ENCODE data around the gene VPS37C. TPM values are rescaled to one million over a fixed set of nuclear protein-coding genes. Genes with fewer than 3 reads are reported as not detected.
"Not testable (repeated sequence)": the region's sequence is repeated elsewhere in the genome, so short reads cannot be mapped to it uniquely, and the experiment has no call there.

Gene VPS37C
- total RNA-seq, 1 experiment from 2014 or later, result 32.7 TPM

DNA sequence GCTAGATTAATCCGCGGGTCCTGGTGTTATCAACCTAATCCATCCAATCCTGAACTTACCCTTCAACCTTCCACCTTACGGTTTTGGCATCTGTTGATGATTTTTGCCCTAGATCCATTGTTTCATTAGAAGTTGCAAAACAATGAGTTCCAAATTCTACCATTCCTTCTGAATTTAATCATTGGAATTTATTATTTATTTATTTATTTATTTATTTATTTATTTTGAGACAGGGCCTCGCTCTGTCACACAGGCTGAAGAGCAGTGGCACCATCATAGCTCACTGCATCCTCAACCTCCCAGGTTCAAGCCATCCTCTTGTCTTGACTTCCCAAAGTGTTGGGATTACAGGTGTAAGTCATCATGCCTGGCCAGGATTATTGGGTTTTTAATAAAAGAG lies 20.3 kb upstream of the VPS37C start:
- H3K27ac ChIP-seq (ENCODE audit: low read depth, low read length, poor library complexity, severe bottlenecking), result no peak overlapping the region
- TF ChIP-seq, protein P1, sequence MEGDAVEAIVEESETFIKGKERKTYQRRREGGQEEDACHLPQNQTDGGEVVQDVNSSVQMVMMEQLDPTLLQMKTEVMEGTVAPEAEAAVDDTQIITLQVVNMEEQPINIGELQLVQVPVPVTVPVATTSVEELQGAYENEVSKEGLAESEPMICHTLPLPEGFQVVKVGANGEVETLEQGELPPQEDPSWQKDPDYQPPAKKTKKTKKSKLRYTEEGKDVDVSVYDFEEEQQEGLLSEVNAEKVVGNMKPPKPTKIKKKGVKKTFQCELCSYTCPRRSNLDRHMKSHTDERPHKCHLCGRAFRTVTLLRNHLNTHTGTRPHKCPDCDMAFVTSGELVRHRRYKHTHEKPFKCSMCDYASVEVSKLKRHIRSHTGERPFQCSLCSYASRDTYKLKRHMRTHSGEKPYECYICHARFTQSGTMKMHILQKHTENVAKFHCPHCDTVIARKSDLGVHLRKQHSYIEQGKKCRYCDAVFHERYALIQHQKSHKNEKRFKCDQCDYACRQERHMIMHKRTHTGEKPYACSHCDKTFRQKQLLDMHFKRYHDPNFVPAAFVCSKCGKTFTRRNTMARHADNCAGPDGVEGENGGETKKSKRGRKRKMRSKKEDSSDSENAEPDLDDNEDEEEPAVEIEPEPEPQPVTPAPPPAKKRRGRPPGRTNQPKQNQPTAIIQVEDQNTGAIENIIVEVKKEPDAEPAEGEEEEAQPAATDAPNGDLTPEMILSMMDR (conservative IDR thresholded peaks at IDR 0.05; ENCODE audit: low read depth, low read length), result no peak
- TF ChIP-seq EZH2 (IDR thresholded peaks at IDR 0.05; ENCODE audit: borderline replicate concordance, low read depth, low read length, poor library complexity, severe bottlenecking), result no peak
- intact Hi-C loops (cut with micrococcal nuclease; ENCODE audit: unreplicated experiment), result no loop called here
- H3K9me3 ChIP-seq (ENCODE audit: low read depth, low read length, poor library complexity, severe bottlenecking), result no peaks in the 10 kb centered on the region
- no TSS peak for BruUV-seq (replicated peaks)
- H3K36me3 ChIP-seq (ENCODE audit: insufficient read depth, low read length, poor library complexity, severe bottlenecking), result no peaks in the 10 kb centered on the region
- peaks cover 2% of the 10 kb centered on the region for H3K27me3 ChIP-seq (replicated peaks; ENCODE audit: insufficient read depth, low read depth, low read length, poor library complexity)
- ChIA-PET POLR2A (ENCODE audit: low non-redundant PET) (no interaction called here), CTCF (no interaction called here)
- no peak for DNase-seq (ENCODE audit: low spot score)
- H3K4me3 ChIP-seq (ENCODE audit: low read depth, low read length, poor library complexity, severe bottlenecking), result no peak overlapping the region
- no peaks in the 10 kb centered on the region for H3K4me1 ChIP-seq (ENCODE audit: insufficient read depth, low read length, poor library complexity, severe bottlenecking)

DNA sequence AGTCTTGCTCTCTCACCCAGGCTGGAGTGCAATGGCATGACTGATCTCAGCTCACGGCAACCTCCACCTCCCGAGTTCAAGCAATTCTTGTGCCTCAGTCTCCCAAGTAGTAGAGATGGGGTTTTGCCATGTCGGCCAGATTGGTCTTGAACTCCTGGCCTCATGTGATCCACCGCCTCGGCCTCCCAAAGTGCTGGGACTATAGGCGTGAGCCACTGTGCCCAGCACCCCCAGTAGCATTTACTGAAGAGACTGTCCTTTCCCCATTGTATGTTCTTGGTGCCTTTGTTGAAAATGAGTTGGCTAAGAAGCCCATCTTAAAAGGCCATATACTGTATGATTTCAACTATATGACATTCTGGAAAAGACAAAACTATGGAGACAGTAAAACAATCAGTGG lies 19.0 kb upstream of the VPS37C start:
- BruUV-seq (replicated peaks); DNase-seq (ENCODE audit: low spot score); H3K36me3 ChIP-seq (ENCODE audit: insufficient read depth, low read length, poor library complexity, severe bottlenecking); H3K4me1 ChIP-seq (ENCODE audit: insufficient read depth, low read length, poor library complexity, severe bottlenecking); H3K9me3 ChIP-seq (ENCODE audit: low read depth, low read length, poor library complexity, severe bottlenecking); H3K4me3 ChIP-seq (ENCODE audit: low read depth, low read length, poor library complexity, severe bottlenecking); intact Hi-C loops (cut with micrococcal nuclease; ENCODE audit: unreplicated experiment); POLR2A ChIA-PET (ENCODE audit: low non-redundant PET); CTCF ChIA-PET; H3K27ac ChIP-seq (ENCODE audit: low read depth, low read length, poor library complexity, severe bottlenecking): not testable (repeated sequence)
- H3K27me3 ChIP-seq (replicated peaks; ENCODE audit: insufficient read depth, low read depth, low read length, poor library complexity), result peaks cover 15% of the 10 kb centered on the region

DNA sequence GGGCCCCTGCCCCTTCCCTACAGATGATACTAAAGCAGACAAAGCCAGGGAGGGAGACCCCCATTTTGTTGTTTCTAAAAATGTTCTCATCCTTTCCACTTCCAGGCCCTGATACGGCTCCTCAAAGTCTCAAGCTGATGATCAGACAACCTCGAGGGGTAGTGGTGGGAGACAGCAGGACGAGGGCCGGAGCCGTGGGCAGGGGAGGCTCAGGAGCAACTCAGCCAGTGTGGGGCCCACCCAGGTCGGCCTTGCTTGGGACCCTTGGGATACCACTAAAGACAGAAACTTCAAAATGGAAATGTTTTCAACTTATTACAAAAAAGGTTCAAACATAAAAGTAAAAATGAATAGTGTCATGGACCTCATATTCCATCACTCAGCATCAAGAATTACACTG lies 15.2 kb upstream of the VPS37C start:
- intact Hi-C loops (cut with micrococcal nuclease; ENCODE audit: unreplicated experiment), result no loop called here
- peaks cover 27% of the 10 kb centered on the region for H3K27me3 ChIP-seq (replicated peaks; ENCODE audit: insufficient read depth, low read depth, low read length, poor library complexity)
- no peaks in the 10 kb centered on the region for H3K36me3 ChIP-seq (ENCODE audit: insufficient read depth, low read length, poor library complexity, severe bottlenecking)
- no peaks in the 10 kb centered on the region for H3K9me3 ChIP-seq (ENCODE audit: low read depth, low read length, poor library complexity, severe bottlenecking)
- H3K27ac ChIP-seq (ENCODE audit: low read depth, low read length, poor library complexity, severe bottlenecking), result no peak overlapping the region
- no peak overlapping the region for H3K4me3 ChIP-seq (ENCODE audit: low read depth, low read length, poor library complexity, severe bottlenecking)
- DNase-seq (ENCODE audit: low spot score), result no peak
- ChIA-PET CTCF (interaction anchor here (1.2 kb wide), 1 partner anchor 345 kb away, joined by 3 read pairs; no protein-coding TSS in a partner anchor), POLR2A (ENCODE audit: low non-redundant PET) (interaction anchor here (0.9 kb wide), 1 partner anchor 372 kb away, joined by 4 read pairs; no protein-coding TSS in a partner anchor)
- TF ChIP-seq, protein P1 (conservative IDR thresholded peaks at IDR 0.05; ENCODE audit: low read depth, low read length), result no peak
- TF ChIP-seq EZH2 (IDR thresholded peaks at IDR 0.05; ENCODE audit: borderline replicate concordance, low read depth, low read length, poor library complexity, severe bottlenecking), result no peak
- BruUV-seq (replicated peaks), result no TSS peak
- no peaks in the 10 kb centered on the region for H3K4me1 ChIP-seq (ENCODE audit: insufficient read depth, low read length, poor library complexity, severe bottlenecking)

DNA sequence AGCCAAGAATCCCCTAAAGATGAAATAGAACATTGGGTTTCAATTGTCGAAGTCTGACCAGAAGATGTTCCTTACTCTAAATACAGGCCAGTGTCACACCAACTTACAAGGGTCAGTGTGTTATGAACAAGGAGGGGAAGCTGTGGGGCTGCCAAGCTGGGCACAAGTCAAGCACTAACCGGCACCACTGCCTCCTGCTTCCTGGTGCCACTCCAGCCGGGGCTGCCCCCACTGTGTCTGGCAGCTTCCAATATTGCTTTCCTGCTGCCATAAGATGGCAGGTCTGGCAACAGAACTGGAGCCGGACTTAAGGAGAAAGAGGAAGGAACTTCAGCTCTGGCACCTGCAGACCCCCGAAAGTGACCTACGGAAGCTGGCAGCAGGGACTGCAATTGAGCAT lies 13.7 kb upstream of the VPS37C start:
- Histone ChIP-seq H3K27me3 (replicated peaks; ENCODE audit: insufficient read depth, low read depth, low read length, poor library complexity) (peaks cover 27% of the 10 kb centered on the region), H3K4me1 (ENCODE audit: insufficient read depth, low read length, poor library complexity, severe bottlenecking) (no peaks in the 10 kb centered on the region), H3K9me3 (ENCODE audit: low read depth, low read length, poor library complexity, severe bottlenecking) (no peaks in the 10 kb centered on the region), H3K27ac (ENCODE audit: low read depth, low read length, poor library complexity, severe bottlenecking) (no peak overlapping the region), H3K4me3 (ENCODE audit: low read depth, low read length, poor library complexity, severe bottlenecking) (no peak overlapping the region), H3K36me3 (ENCODE audit: insufficient read depth, low read length, poor library complexity, severe bottlenecking) (no peaks in the 10 kb centered on the region)
- no peak for DNase-seq (ENCODE audit: low spot score)
- intact Hi-C loops (cut with micrococcal nuclease; ENCODE audit: unreplicated experiment), result no loop called here
- ChIA-PET POLR2A (ENCODE audit: low non-redundant PET) (no interaction called here), CTCF (no interaction called here)
- no peak for TF ChIP-seq EZH2 (IDR thresholded peaks at IDR 0.05; ENCODE audit: borderline replicate concordance, low read depth, low read length, poor library complexity, severe bottlenecking)
- TF ChIP-seq, protein P1 (conservative IDR thresholded peaks at IDR 0.05; ENCODE audit: low read depth, low read length), result no peak
- BruUV-seq (replicated peaks), result no TSS peak

Measured in A673 (cell line).